Measurements from ENCODE around the gene HIVEP3.

The HIVEP3 gene

DNA sequence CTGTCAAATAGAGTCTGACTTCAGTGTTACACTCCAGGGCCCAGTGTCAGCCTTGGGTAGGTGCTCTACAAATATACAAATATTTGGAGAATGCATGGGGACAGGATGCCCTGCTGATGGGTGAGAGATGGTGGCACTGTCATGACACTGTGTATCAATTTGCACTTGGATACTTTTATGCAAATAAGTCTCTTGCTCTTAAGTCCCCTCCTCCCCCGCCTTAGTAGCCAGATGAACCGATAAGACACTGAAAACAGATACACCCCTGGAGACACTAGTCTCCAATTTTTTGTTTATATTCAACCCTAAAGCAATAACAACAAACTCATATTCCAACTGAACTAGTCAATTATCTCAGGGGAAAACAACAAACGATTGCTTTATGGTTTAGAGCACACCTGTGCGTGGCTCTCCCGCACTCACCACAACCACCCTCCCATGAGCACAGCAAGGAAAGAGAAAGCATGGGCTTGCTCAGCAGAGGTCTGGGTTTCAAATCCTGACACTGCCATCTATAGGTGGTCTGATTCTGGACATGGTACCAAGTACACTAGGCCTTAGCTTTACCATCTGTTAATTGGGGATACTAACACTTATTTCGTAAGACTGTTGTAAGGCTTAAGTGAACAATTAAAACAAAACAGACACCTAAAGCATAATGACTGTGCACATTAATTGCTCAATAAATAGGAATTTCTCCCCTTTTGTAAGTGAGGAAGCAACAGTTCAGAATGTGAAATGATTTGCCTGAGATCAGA is 50.3 kb downstream of the HIVEP3 start:
- DNase-seq, result no peak

DNA sequence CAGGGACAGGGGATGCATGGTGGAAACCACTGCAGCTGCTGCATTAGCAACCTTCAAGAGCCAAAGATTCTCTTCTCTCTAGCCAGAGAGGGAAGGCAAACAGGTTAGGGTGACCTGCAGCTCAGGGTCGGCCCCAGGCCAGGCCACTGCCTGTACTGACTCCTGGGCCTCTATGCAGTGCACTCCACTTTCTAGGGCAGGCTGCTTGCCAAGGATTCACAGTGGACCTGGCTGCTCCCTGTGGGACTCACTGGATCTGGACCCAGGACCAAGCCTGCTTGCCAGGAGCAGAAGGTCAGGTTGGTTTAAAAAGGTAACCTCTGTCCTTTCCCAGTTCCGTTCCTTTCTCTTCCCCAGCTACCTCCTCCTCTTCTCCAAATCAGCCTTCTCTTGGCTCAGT is 52.4 kb downstream of the HIVEP3 start:
- no peak for DNase-seq

GRCh38 chr1:41864471-41865040 is 54.2 kb downstream of the HIVEP3 start:
- no peak for DNase-seq

- DNase-seq, result no peak
Observed at GRCh38 chr1:41863718-41864117, 55.0 kb downstream of the HIVEP3 start.

GRCh38 chr1:41862384-41863221 is 56.1 kb downstream of the HIVEP3 start:
- no peak for DNase-seq

DNA sequence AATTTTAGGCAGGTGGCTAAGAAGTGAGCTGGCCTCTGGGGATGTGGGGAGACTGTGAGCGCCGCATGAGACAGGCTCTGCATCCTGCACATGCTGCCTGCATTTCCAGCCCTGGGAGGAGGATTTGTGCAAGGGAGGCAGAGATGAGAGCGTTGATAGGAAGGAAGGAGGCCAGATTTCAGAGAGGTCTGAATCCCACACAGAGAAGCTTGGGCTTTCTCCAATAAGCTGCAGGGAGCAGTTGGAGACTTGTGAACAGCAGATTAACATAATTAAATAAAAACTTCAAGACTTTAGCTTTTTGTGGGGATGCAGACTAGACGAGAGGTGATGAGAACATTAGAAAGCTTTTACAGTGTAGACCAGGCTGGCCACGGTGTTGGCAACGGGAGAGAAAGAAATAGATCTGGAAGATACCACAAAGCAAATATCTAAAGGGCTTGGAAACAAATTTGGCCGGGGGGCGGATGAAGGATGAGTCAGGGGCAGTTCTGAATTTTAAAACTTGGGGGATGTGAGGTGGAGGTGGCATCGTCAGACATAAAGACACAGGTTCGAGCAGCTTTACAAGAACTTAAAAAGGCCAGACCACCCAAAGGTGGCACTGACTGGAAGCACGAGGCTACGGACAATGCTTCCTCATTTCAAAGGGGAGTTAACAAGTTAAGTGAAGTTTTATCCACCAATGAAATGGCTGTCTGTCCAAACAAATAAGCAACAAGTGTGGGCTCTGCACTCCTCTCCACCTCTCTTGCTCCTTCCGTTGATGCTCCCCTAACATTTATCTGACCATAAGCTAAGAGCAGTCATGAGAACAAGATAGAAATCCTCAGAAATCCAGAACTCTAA is 57.0 kb downstream of the HIVEP3 start:
- DNase-seq, result no peak

GRCh38 chr1:41860771-41861170 is 58.0 kb downstream of the HIVEP3 start:
- DNase-seq, result no peak

DNA sequence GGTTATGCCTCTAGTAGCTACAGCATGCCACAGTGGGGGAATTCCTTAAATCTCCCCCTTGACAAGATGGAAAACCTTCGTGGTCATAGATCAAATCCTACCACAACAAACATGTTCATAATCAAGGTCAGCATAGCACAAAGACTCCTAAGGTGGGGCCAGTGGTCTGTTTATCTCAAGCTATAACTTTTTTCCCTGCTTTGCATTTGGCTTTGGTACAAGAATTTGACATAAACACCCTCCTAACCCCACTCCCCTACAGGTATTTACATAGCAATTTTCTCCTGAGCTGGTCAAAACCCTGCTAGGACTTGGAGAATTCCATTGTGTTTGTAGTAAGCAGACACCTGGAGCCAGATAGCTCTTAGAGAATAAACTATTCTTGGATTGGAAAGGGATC is 58.5 kb downstream of the HIVEP3 start:
- no peak for DNase-seq

DNA sequence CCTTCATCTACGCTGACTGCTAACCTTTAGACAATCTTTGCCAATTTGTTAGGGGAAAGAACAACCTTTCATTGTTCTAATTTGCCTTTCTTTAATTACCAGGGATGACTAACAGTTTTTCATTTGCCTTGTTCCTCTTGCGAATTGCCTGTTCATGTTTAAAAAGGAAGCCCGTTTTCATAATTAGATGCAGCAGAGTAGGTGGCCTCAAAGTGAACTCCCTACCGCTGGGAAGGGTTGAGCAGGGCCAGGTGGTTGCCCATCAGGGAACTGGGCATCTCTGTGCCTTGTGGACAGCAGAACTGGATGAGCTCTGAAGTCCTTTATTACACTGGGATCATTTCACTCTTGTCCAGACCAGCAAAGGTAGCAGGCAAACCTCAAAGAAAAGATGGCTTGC is 59.0 kb downstream of the HIVEP3 start:
- no peak for DNase-seq

- DNase-seq, result no peak
Observed at GRCh38 chr1:41856944-41857285, 61.8 kb downstream of the HIVEP3 start.

GRCh38 chr1:41856151-41856943 is 62.4 kb downstream of the HIVEP3 start:
- DNase-seq, result no peak

- DNase-seq, result no peak
Observed at GRCh38 chr1:41855713-41856112, 63.0 kb downstream of the HIVEP3 start.

GRCh38 chr1:41853907-41854306 is 64.8 kb downstream of the HIVEP3 start:
- DNase-seq, result no peak

- no peak for DNase-seq
Observed at GRCh38 chr1:41852091-41852490, 66.6 kb downstream of the HIVEP3 start.

DNA sequence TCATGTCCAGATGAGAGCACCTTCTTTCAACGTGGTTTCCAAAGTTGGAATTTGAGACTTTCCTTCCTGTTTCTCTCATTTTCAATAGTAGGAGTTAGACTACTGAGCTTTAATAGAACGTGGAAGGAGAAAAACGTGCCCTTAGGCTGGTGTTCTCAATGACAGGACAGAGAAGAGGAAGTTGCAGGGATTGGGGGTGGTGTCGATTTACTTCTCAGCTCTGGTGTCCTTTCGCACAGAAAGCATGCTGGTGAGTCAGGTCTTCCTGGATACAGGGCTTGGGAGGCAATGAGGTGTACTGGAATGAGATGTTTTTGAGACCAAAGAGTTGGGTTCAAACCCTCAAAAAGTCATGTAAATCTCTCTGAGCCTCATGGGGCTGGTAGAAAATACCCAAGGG is 67.1 kb downstream of the HIVEP3 start:
- DNase-seq, result no peak

- DNase-seq, result no peak
Observed at GRCh38 chr1:41850029-41850428, 68.7 kb downstream of the HIVEP3 start.

- no peak for DNase-seq
Observed at GRCh38 chr1:41849211-41849759, 69.4 kb downstream of the HIVEP3 start.

DNA sequence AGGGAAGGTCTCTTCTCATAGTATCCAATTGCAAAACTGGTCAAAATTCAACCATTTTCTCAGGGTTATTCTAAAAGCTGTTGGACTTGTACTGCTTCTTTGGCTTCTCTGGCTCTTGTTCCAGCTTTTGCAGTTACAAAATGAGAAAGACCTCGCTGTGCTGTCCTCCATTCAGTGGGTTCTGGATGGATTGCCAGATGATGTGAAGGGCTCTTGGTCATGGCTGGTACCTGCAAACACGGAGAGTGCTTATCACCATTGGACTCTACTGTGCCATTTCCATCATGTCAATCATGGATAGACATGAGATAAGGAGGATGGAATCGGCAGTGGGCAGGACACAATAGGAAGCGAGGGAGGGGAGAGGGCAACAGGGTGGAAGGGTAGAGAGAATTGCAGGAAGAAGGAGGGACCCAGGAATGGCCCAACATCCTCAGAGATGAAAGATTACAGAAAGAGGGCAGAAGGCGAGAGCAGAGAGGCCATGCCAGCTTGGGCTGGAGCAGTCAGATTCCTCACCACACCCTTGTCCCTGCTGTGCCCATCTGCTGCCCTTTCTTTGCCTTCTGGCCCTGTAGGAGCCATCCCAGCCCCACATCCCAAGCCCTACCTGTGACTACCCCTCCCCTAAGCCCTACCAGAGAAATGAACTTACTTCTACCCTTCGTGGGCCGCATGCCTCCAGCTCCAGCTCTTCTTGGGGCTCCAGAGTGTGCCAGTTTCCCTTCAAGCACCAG is 70.3 kb downstream of the HIVEP3 start:
- DNase-seq, result no peak

GRCh38 chr1:41847733-41848132 is 71.0 kb downstream of the HIVEP3 start:
- no peak for DNase-seq

DNA sequence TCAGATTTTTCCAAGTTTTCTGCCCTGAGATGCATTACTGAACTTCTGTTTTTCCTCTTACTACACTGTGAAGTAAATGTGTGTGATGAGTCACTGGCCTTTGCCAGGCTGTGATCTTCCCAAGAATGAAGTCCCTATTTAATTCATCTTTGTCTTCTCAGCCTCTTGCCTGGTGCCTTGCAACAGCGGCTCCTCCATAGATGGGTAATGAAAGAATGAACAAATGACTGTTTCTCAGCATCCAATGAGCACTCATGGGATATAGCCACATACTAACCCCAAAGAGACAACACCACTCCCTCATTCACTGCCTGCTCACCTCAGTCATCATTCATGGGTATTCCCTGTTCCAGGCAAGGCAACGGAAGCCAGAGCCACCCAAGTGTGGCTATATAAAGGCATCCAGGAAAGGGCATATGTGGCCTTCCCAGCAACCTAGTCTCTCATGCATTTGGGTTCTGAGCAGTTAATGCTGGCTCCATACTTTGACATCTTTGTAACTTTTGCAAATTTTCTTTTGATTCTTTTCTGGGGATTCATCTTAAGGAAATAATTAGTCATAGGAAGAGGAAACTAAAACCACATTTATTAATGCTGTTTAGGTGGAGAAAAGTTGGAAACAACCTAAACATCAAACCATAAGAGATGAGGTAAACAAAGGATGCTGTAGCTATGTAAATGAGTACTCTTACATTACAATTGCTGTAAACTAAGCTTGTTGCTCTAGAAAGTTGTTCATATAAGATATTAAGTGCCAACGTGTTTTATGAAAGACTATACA is 71.9 kb downstream of the HIVEP3 start:
- DNase-seq, result no peak

Data from SHP77 treated with DMSO at 0.1 percent for 48 hours (cell line).